Measurements from ENCODE around the gene NEMP2.

NEMP2 gene

DNA sequence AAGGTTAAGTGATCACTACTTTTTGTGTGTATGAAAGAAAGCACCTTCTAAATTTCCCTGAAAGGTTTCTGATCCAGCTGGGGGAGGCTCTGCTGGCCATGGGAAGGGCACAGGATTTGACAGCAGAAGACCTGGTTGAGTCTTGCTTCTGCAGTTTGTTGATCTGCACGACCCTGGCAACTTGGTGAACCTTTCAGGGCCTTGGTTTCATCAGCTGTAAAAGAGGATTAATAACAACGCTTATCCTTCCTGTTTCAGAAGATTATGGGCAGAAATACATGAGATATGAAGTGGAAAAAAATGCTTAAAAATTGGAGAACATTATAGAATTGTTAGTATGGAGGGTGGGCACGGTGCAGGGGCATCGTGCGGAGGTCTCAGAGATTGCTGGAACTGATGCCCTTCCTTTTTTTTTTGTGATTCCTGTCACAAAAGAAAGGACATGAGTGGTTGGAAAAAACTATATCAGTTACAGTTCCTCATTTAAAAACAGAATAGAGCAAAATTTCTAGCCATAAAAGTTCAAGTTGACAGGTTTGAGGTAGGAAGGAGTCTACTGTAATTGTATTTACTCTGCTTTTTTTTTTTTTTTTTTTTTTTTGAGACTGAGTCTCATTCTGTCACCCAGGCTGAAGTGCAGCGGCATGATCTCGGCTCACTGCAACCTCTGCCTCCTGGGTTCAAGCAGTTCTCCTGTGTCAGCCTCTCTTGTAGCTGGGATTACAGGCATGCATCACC, 79.0 kb downstream of the NEMP2 start:
- no peak for DNase-seq

DNA sequence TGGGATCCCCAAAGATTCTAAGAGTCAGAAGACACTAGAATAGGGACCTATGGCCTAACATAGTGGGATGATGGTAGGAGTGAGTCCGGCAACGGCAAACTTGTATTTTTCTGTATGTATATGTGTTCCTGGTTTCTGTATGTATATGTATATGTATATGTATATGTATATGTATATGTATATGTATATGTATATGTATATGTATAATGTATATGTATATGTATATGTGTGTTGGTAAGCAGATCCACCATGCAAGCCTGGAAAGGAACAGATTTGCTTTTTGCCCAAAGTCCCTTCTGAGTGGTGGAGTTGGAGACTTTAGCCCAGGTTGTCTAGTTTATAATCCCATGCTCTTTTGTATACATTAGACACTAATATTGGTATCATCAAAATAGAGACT, 79.7 kb downstream of the NEMP2 start:
- DNase-seq: no peak
